NCI-H1417 treated with DMSO at 0.1 percent for 48 hours (cell line): ENCODE results near the gene PCNX3.
"Not testable (repeated sequence)": the region's sequence is repeated elsewhere in the genome, so short reads cannot be mapped to it uniquely, and the experiment has no call there.

Experiments used
- DNase-seq: peaks from one replicate; lab custom pipeline; 2025; lab: John Stamatoyannopoulos, UW

The PCNX3 gene

DNA sequence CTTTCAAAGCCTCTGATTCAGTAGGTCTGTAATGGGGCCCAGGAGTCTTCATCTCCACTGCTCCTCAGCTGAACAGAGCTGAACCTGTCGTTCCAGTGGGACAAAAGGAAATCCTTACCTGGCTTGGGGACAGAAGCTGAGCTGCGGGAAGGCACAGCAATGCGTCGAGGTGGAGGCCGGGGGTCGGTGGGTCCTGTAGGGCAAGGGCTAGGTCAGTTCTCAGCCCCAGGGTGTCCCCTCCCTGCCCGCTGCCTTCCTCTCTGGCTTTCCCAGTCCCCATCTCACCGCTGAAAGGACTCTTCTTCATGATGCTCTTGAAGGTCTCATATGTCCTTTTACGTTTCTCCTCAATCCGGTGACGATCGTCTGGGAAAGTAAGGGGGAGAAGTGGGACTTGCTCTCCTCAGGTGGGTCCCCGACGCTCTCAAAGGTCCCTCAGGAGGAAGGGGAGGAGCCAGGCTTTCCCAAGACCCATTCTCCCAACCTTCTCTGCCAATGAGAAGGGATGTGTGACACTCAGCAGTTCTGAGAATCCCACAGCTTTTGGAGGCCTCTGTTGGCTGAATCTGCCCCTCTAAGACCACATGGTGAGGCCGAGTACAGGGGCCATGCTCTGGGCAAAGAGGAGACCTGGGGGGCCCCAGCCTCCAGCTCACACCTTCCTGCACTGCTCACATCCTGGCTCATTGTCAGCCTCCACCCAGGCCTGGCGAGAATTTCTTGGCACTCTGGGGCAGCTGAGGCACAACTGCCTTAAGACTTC, 40.2 kb downstream of the PCNX3 start:
- no peak for DNase-seq

DNA sequence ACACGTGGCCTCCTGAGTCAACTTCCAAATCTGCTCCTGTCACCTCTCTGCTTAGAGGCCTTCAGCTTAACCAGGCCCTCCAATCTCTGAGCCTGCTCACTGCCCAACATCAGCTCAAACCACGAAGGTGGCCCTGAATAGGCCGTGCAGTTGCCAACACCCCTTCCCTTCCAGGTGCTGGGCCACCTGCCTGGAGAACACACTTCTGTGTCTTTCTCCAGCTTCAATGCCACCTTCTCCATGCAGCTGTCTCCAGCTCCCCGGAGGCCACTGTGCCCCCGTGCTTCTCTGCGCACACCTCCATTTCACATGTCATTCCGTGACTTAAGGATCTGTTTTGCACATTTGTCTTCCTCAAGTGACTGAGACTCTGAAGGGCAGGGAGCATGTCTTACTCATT, 41.9 kb downstream of the PCNX3 start:
- no peak for DNase-seq

DNA sequence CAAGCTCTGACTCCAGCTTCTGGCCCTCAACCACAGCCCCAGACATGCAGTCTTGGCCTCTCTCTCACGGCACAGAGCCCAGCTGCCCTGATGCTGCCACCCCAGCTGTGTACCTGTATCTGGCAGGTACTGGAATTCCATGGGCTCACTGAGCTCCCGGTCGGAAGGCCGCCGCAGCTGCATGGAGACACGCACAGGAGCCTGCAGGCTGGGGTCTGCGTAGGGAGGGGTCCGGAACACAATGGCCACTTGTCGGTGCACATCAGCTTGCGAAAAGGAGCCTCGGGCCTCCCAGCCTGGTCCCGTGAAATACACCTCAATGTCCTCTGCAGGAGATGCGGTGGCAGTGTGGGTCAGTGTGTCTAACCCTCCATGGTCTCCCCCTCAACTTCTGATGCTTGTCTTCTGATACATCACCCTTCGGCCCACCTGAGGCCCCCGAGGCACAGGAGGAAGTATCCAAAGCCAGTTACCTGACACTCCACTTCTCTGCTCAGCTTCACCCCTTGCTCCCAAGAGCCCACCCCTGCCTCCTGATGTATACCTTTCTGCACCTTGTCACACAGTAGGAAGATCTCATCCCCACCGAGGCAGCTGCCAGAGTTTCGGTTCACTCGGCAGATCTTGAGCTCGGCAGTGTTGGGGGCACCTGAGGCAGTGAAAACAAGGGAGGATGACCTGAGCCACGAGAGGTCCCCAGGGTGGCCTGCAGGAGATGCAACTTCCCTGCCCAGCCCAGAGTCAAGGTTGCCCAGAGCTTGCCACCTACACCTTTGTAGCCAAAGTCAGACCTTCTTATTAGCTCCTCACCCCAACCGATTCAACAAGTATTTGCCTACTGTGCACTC, 42.8 kb downstream of the PCNX3 start:
- DNase-seq: no peak

DNA sequence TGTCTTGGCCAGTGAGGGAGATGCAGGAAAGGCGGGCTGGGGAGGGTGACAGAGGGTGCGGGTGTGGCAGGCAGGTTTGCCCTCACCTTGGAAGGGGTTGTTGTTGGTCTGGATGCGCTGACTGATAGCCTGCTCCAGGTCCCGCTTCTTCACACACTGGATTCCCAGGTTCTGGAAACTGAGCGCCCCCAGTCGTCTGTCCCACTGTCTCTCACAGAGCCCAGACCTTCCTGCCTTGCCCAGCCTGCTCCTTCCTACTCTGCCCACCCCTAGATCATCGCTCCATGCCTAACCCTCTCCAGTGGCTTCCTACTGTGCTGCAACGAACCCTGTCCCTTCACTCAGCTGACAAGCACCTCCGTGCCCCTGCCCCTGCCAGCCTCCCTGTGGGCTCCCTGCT, 44.5 kb downstream of the PCNX3 start:
- DNase-seq: no peak

DNA sequence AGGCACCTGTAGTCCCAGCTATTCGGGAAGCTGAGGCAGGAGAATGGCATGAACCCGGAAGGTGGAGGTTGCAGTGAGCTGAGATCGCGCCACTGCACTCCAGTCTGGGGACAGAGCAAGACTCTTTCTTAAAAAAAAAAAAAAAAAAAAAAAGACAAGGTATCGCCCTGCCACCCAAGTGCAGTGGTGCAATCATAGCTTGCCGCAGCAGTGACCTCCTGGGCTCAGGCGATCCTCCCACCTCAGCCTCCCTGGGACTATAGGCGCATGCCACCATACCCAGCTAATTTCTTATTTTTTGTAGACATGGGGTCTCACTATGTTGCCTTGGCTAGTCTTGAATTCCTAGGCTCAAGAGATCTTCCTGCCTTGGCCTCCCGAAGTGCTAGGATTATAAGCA, 45.3 kb downstream of the PCNX3 start:
- not testable (repeated sequence) for DNase-seq

DNA sequence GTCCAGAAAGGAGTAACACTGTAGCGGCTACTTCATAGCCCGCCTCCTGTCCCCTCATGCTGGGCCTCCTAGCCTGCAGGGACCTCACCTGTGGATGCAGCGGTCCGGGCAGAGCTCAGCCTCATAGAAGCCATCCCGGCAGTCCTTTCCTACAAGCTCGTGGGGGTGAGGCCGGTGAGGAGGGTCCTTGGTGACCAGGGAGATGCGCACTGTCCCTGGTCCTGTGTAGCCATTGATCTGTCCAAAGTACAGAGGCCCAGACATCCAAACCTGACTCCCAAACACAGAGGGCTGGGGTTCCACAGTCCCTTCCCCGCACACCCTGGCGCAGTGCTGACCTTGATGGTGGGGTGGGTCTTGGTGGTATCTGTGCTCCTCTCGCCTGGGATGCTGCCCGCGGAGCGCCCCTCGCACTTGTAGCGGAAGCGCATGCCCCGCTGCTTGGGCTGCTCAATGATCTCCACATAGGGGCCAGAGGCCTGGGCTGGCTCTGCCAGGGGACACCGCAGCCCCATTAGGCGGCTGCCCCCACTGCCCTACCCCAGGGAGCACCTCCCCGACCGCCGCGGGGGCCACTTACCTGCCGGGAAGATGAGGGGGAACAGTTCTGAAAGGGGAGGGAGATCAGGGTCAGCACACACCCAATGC, 46.1 kb downstream of the PCNX3 start:
- no peak for DNase-seq

DNA sequence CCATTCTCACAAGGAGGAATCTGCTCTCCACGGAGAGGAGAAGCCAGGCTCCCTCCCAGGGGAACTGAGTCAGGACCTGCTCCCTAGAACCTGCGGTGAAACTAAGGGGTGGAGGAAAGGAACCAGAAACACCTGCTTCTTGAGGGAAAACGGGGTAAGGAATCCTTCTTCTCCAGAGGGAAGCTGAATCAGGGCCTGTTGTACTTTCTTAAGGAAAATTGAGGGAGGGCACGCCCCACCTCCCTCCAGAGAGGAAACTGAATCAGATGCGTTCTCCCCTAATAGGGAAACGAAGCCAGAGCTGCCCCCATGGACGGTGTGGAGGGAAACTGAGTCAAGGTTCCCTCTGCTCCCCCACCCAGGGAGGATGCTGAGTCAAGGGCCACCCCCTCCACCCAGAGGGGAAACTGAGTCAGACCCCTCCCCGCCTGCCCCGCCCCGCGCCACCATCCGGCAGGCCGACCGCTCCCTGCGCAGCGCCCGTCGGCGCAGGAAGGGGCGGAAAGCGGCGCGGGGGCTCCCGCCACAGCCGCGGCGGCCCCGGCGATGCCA, 46.7 kb downstream of the PCNX3 start:
- DNase-seq: no peak

DNA sequence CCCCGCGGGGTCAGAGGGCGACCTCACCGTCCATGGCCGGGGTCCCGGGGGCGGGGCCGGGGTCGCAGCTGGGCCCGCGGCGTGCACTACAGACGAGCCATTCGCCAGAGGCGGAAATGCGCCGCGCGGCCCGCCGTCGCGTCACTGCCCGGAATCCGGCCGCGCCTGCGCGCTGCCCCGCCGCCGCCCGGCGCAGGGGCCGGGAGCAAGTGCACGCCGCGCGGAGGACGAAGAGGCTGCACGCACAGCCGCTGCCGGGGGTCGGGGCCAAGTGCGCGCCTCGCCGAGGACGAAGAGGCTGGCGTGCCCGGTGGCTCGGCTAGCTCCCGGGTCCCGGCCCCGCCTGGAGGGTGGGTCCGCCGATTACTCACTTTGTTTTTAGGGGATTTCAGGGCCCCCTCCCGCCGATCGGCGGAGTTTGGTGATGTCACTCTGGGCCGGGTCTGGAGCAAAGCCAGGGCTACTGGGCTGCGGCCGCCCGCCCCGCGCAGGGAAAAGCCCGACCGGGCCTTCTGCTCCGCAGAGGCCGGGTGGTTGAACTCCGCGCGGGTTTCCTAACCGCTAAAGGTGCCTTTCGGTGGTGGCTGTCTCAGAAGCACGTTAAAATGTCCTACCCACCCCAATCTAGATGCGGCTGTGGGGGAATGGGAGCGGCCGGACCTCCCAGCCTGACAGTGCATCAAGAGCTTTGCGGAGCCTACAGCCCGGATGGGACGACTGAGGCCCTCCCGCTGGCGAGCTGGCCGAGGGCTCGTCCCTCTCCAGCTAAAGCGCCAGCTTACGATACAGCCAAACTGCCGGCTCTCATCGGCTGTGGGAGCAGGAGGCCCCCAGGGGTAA, 47.4 kb downstream of the PCNX3 start, which contains the start of gene RELA:
Gene RELA, minus strand, starts transcription at position 118 of the 840 bp plus-strand sequence. Its CDS starts 84 bp downstream, at position 34.
- DNase-seq: peak; percentile 47

DNA sequence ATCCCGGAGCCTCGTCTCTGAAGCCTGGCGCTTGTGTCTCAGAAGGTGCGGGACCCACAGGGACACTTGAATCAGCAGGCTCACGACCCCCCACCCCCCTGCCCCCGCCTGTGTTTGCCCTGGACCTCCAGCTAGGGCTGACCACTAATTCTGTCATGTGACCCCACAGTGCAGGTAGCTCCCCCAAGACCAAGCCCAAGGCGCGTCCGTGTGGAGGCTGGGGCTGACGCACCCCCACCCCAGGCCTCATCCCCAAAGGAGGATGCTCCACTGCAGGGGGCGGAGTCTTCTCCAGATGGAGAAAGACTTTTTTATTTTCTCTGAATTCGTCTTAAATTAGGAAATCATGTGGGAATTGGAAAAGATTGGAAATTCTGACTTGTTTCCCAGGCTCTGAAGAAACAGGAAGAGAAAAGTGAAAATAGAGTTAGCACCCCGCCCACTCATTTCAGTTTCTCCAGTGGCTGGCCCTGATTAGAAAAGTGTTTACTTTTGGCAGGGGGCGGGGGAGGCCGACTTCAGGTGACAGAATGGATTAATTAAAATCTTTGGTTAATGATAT, 48.1 kb downstream of the PCNX3 start:
- no peak for DNase-seq

DNA sequence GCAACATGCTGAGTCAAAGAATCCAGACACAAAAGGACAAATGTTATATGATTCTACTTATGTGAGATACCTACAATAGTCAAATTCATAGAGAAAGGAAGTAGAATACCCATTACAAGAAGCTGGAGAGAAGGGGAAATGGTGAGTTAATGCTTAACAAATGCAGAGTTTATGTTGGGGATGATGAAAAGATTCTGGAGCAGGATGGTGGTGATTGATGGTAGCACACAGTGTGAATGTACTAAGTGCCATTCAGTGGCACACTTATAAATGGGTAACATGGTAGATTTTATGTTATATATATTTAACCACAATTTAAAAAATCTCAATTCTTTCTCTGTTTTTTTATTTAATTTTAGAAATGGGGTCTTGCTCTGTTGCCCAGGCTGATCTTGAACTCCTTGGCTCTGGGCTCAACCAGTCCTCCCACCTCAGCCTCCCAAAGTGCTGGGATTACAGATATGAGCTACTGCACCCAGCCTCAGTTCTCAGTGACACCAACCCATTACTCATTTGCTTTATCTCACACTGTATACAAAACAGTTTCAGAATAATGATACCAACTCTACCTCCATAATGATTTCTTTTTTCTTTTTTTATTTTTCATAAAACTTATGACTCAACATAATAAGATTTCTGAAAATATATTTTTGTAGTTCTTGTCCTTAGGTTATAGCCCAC, 56.7 kb downstream of the PCNX3 start:
- DNase-seq: no peak

DNA sequence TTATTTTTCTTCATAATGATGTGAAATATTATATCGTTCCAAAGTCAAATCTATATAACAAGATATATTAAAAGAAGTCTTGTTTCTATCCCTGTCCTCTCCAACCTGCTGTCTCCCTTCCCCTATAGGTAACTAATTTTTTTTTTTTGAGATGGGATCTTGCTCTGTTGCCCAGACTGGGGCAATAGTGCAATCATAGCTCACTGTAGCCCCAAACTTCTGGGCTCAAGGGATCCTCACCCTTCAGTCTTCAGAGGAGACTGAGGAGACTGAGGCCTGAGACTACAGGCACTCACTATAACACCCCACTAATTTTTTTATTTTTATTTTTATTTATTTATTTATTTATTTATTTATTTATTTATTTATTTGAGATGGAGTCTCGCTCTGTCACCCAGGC, 57.4 kb downstream of the PCNX3 start:
- DNase-seq: no peak

DNA sequence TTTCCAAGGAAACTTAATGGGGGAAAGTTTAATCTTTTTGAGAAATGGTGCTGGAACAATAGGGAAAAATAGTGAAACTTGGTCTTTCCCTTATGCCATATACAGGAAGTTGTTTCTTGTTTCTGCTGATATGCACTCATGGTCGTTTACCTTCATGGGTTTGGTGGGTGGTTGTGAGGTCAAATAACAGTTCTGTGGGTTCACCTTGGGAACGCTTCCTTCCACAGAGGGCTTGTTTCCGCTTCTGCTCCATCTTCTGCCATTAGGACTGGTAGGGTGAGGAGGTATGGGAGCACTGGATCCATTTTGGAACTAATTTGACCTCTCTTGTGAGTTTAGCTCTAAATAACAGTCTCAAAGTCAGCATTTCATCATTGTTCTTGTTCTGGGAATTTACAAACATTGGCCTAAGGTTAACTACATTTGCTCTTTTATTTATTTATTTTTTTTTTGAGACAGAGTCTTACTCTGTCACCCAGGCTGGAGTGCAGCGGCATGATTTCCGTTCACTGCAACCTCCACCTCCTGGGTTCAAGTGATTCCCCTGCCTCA, 64.7 kb downstream of the PCNX3 start:
- no peak for DNase-seq

DNA sequence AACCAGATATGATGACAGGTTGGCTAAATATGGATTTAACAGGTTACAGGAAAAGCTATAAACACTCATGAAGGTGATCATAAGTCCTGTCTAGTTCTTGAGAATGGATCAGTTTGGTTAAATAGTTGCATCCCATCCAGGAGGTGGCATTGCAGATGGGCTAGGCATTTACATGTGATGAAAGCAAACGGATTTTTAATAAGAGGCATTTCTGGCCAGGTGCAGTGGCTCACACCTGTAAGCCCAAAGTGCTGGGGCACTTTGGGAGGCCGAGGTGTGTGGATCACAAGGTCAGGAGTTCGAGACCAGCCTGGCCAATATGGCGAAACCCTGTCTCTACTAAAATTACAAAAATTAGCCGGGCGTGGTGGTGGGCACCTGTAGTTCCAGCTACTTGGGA, 67.9 kb downstream of the PCNX3 start:
- DNase-seq: not testable (repeated sequence)

DNA sequence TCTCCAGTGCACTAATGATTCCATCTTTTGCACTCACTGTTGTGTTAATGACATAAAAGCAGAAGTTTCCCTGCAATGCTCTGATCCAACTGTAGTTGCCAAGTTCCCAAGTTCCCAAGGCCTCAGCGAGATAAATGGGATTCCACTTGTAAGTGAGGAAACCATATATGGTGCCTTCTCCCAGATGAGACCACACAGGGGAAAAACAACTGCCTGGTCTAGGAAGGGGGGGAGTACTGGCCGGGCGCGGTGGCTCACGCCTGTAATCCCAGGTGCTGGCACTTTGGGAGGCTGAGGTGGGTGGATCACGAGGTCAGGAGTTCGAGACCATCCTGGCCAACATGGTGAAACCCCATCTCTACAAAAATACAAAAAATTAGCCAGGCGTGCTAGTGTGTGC, 70.4 kb downstream of the PCNX3 start:
- no peak for DNase-seq
